Lower leg skin (tissue), 4 donors: ENCODE results near the gene IFNA6. TPM values are rescaled to one million over a fixed set of nuclear protein-coding genes. Genes with fewer than 3 reads are reported as not detected.

Experiments
- DNase-seq, 2 donors: peaks; one replicate each; pipeline ENCODE4 v3.0.0-alpha.2; 2019; ENCODE audit warnings: low spot score in 2 of 2
- H3K4me3 ChIP-seq: fragments of 200-600 bp; sonication (generic); 2 replicates; pipeline ENCODE4 v1.5.1; 2017; ENCODE audit warnings: mild to moderate bottlenecking, low read depth; ENCODE audit not compliant: poor library complexity, severe bottlenecking
- POLR2A ChIP-seq, 2 donors: fragments of 450-650 bp; IDR thresholded peaks; one replicate each; pipeline ENCODE4 v1.6.1; 2016 to 2017; ENCODE audit warnings: antibody characterized with exemption in 2 of 2, mild to moderate bottlenecking in 1 of 2, moderate library complexity in 1 of 2
- WGBS, 2 donors: methylation state at CpG; one replicate each; pipeline ENCODE4 v1.1.5; 2018; 5-methylcytosine and 5-hydroxymethylcytosine counted together
- intact Hi-C: fragments of 100-400 bp; cut with DNase I; formaldehyde crosslinking; loops from one replicate; pipeline ENCODE4 v1.15.0; 2023; ENCODE audit warnings: low total_unique reads
- total RNA-seq, 4 donors: library from RNA; depleted of rRNA; stranded (reverse); fragments of >200 nt; gene quantifications; one replicate each; pipeline ENCODE4 v1.1.0, GENCODE V29; 2016
- TF ChIP-seq, protein P1 (sequence below), 3 donors: fragments of 450-650 bp; IDR thresholded peaks; one replicate each; pipeline ENCODE4 v1.5.1; 2016; ENCODE audit warnings: antibody characterized with exemption in 3 of 3, mild to moderate bottlenecking in 3 of 3, moderate library complexity in 2 of 3

IFNA6 gene
- total RNA-seq, 4 donors from 2014 or later, result not detected

DNA sequence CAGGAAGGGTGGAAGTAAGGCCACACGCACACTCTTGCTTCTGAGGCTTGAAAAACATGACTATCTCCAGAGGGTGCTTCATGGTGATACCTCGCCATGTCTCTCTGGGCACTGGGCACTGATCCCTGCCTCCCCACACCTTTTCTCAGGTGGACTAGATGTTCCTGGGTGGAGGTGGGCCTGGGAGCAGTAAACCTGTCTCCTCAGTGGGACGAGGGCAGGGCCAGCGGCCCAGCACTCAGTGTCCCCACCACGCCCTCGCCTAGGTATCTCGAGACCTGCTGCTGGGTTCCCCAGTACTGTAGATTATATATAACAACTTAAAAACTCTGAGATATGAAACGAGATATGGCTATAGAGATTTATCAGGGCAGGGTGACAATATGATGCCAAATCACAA is 11.6 kb upstream of the IFNA6 start:
- TF ChIP-seq POLR2A (IDR thresholded peaks at IDR 0.05), result no peak
- TF ChIP-seq, protein P1, sequence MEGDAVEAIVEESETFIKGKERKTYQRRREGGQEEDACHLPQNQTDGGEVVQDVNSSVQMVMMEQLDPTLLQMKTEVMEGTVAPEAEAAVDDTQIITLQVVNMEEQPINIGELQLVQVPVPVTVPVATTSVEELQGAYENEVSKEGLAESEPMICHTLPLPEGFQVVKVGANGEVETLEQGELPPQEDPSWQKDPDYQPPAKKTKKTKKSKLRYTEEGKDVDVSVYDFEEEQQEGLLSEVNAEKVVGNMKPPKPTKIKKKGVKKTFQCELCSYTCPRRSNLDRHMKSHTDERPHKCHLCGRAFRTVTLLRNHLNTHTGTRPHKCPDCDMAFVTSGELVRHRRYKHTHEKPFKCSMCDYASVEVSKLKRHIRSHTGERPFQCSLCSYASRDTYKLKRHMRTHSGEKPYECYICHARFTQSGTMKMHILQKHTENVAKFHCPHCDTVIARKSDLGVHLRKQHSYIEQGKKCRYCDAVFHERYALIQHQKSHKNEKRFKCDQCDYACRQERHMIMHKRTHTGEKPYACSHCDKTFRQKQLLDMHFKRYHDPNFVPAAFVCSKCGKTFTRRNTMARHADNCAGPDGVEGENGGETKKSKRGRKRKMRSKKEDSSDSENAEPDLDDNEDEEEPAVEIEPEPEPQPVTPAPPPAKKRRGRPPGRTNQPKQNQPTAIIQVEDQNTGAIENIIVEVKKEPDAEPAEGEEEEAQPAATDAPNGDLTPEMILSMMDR (IDR thresholded peaks at IDR 0.05), result no peak
- intact Hi-C loops, result no loop called here
- 91% methylated on average over 8 of the region's 8 CpGs for WGBS, 2 donors
- no peak overlapping the region for H3K4me3 ChIP-seq
- DNase-seq, result no peak

DNA sequence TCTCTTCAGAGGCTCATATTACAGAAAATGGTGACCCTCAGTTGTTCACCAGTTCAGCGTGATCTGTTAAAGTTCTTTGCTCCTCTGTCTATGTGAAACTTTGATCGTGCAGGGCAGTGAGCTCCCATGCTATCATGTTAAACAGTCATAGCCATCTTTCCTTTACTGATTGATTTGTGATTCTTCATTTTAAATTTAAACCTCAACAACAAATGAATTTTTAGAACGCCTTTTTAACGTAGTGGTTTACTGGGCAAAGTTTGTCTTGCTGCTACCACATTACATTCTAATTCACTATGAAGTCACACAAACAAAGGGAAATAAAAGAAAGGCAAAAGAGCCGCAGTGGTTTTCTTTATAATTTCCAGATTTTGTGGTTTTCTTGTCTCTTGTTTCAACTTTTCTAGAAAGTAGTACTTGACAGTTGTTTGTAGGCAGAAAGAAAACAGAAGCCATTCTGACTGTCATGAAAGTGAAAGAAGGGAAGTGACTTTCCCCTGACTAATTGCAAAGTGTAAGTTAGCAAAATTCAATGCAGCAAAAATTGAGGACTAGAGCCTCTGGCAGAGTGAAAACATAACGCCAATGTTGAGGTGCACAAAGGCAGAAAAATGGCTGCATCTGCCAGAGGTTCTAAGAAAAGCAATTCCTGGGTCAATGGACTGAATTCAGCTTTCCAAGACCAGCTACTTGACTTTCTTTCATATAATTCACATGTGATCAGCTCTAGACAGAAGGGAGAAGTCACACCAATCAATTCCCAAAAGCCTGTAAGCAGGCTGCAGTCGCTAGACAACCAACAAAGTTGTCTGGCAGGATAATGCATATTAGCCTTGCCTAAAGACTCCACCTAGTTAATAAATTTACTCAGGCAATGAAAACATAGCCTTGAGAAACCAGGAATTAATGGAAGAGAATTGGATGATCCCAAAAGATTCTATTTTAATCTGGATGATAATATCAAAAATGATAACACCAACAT is 7.1 kb upstream of the IFNA6 start:
- 51 to 59% methylated on average over 7 of the region's 7 CpGs for WGBS, 2 donors
- TF ChIP-seq, protein P1 (IDR thresholded peaks at IDR 0.05), result no peak
- TF ChIP-seq POLR2A (IDR thresholded peaks at IDR 0.05), result no peak
- DNase-seq, result no peak
- no peak overlapping the region for H3K4me3 ChIP-seq
- intact Hi-C loops, result no loop called here

DNA sequence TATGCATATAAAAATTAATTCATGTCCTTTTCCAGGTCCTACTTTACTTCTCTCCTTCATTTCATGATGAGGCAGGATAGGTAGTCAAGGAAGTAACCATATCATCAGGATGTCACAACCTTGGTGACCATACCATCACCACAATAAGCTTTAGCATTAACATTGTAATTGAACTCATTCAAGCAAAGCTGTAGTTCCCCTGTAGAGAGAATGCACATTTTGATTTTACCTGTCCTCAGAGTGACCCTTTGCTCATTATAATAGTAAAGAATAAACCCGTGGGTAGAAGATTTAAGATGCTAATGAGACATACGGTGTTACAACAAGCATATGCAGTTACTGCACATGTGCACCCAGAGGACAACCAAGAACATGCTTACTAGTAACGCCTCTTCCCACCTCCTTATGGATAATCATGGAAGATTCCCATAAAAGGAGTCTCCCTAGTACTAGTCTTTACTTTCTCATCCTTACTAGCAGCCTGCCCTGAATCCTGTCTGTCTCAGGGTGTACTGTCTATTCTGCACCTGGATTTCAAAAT is 2.2 kb downstream of the IFNA6 start:
- H3K4me3 ChIP-seq, result no peak overlapping the region
- intact Hi-C loops, result no loop called here
- WGBS, 2 donors, result 44 to 47% methylated on average over 3 of the region's 3 CpGs
- no peak for DNase-seq
- no peak for TF ChIP-seq POLR2A (IDR thresholded peaks at IDR 0.05)
- TF ChIP-seq, protein P1 (IDR thresholded peaks at IDR 0.05), result no peak

DNA sequence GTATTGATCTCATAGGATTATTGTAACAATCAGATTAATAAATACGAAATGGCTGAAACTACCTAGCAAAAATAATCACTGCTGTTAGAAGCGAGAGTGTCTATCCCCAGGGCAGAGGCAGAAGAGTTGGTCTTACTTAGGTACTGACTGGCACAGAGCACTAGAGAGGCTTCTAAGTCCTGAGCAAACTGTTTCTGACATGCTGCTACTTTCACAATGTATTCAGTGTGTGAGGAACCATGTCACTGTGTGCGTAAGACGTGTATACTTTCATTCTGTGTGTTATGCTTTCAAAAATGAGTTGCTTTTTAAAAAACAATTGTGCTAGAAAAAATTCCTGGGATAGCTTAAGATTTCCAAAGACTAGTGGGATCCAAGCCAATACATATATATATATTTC is 10.0 kb downstream of the IFNA6 start:
- no peak overlapping the region for H3K4me3 ChIP-seq
- WGBS, 2 donors, result 88 to 93% methylated on average over 4 of the region's 4 CpGs
- intact Hi-C loops, result no loop called here
- no peak for DNase-seq
- no peak for TF ChIP-seq POLR2A (IDR thresholded peaks at IDR 0.05)

DNA sequence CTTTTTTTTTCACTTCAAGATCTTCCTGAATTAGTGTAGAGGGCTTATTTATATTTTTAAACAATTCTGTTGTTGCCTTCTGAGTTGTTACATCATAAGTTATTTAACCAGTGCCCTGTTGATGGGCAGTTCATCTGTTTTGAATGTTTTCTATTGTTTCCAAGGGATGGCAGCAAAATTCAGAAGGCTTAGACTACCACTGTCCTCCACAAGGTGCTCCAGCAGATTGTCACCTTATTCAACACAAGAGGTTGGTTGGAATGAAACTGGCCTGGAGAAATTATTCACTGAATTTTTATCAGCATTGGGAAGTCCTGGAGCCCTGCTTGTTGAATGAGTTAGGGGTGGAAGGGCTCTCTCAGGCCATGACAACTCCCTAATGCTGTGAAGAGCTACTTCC is 14.2 kb downstream of the IFNA6 start:
- no peak for DNase-seq
- no peak overlapping the region for H3K4me3 ChIP-seq
- TF ChIP-seq, protein P1 (IDR thresholded peaks at IDR 0.05), result no peak
- no peak for TF ChIP-seq POLR2A (IDR thresholded peaks at IDR 0.05)
- intact Hi-C loops, result no loop called here
